Esophagus (tissue), 2 donors: Measurements from ENCODE around the gene SEMA5A. TPM values are rescaled to one million over a fixed set of nuclear protein-coding genes. Genes with fewer than 3 reads are reported as not detected.

Source experiments
- H3K27ac ChIP-seq, 2 donors: one replicate each; pipeline ENCODE4 v1.5.1; 2013; ENCODE audit warnings: low read depth in 2 of 2, mild to moderate bottlenecking in 2 of 2, inconsistent platforms in 1 of 2, low read length in 1 of 2, moderate library complexity in 1 of 2
- H3K27me3 ChIP-seq, 2 donors: one replicate each; pipeline ENCODE4 v1.6.1; 2013; ENCODE audit warnings: low read length in 2 of 2, control low read depth in 1 of 2, mild to moderate bottlenecking in 1 of 2; ENCODE audit not compliant: insufficient read depth in 2 of 2, control insufficient read depth in 1 of 2
- H3K36me3 ChIP-seq, 2 donors: one replicate each; pipeline ENCODE4 v1.6.1; 2013; ENCODE audit warnings: low read length in 1 of 2; ENCODE audit not compliant: control insufficient read depth in 2 of 2, insufficient read depth in 2 of 2
- H3K4me1 ChIP-seq, 2 donors: one replicate each; pipeline ENCODE4 v1.6.1; 2013; ENCODE audit warnings: low read length in 1 of 2; ENCODE audit not compliant: control insufficient read depth in 2 of 2, insufficient read depth in 2 of 2
- H3K4me3 ChIP-seq, 2 donors: one replicate each; pipeline ENCODE4 v1.5.1; 2013; ENCODE audit warnings: low read length in 2 of 2, mild to moderate bottlenecking in 2 of 2, low read depth in 1 of 2, moderate library complexity in 1 of 2
- H3K9me3 ChIP-seq, 2 donors: one replicate each; pipeline ENCODE4 v1.6.1; 2013; ENCODE audit warnings: mild to moderate bottlenecking in 2 of 2, low read depth in 1 of 2, low read length in 1 of 2, moderate library complexity in 1 of 2; ENCODE audit not compliant: control insufficient read depth in 2 of 2, insufficient read depth in 1 of 2
- WGBS, 2 donors: extraction: QIAGEN DNeasy Blood & Tissue Kit; methylation state at CpG; one replicate each; pipeline ENCODE4 v1.1.7; 2013; 5-methylcytosine and 5-hydroxymethylcytosine counted together
- polyA plus RNA-seq, 2 donors: library from polyadenylated mRNA; stranded (reverse); fragments of 200-250 nt; gene quantifications; one replicate each; pipeline ENCODE4 v1.2.3, GENCODE V29; 2013
- donor health status: healthy with polysubstance abuse.
- donor health status: Bipolar disorder and iron deficiency.

Gene SEMA5A
- polyA plus RNA-seq, 2 donors = 1.3 to 1.9 TPM

- 73 to 91% methylated on average over 1 of the region's 1 CpG for WGBS, 2 donors
- Histone ChIP-seq H3K27me3 (no peaks in the 10 kb centered on the region), H3K4me1 (no peaks in the 10 kb centered on the region), H3K9me3 (peaks cover 0 to 3% of the 10 kb centered on the region in 2 donors), H3K27ac (no peak overlapping the region), H3K36me3 (no peaks in the 10 kb centered on the region), H3K4me3 (no peak overlapping the region)
Measured at GRCh38 chr5:9089893-9090292, 456.0 kb downstream of the SEMA5A start.

GRCh38 chr5:9082996-9083395 lies 462.9 kb downstream of the SEMA5A start:
- Histone ChIP-seq H3K27ac (no peak overlapping the region), H3K4me3 (no peak overlapping the region), H3K27me3 (no peaks in the 10 kb centered on the region), H3K36me3 (no peaks in the 10 kb centered on the region), H3K4me1 (no peaks in the 10 kb centered on the region), H3K9me3 (peaks cover 0 to 3% of the 10 kb centered on the region in 2 donors)
- 23 to 29% methylated on average over 1 of the region's 1 CpG for WGBS, 2 donors

DNA sequence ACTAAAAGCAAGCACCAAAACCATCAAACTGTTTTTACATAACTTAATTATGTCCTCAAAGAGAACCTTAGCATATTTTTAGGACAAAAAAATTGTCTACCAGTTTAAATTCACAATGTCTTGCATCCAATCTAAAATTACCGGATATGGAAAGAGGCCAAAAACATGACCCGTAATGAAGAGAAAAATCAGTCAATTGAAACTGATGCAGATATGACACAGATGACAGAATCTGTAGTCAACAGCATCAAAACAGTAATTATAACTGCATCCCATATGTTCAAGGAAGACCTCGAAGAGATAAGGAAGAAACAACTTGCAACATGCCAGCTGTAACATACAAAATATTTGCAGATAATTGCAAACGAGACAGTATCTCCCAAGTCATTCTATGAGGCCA lies 473.2 kb downstream of the SEMA5A start:
- Histone ChIP-seq H3K36me3 (no peaks in the 10 kb centered on the region), H3K4me1 (no peaks in the 10 kb centered on the region), H3K4me3 (no peak overlapping the region), H3K27me3 (no peaks in the 10 kb centered on the region), H3K27ac (no peak overlapping the region), H3K9me3 (no peaks in the 10 kb centered on the region)
- WGBS, 2 donors = 68 to 70% methylated on average over 4 of the region's 4 CpGs

GRCh38 chr5:9071524-9071923 lies 474.4 kb downstream of the SEMA5A start:
- Histone ChIP-seq H3K4me1 (no peaks in the 10 kb centered on the region), H3K9me3 (no peaks in the 10 kb centered on the region), H3K27ac (no peak overlapping the region), H3K36me3 (no peaks in the 10 kb centered on the region), H3K4me3 (no peak overlapping the region), H3K27me3 (no peaks in the 10 kb centered on the region)

GRCh38 chr5:9071074-9071473 lies 474.8 kb downstream of the SEMA5A start:
- H3K36me3 ChIP-seq = no peaks in the 10 kb centered on the region
- no peaks in the 10 kb centered on the region for H3K27me3 ChIP-seq
- WGBS, 2 donors = 61 to 72% methylated on average over 3 of the region's 3 CpGs
- H3K9me3 ChIP-seq = no peaks in the 10 kb centered on the region
- H3K4me3 ChIP-seq = no peak overlapping the region
- H3K4me1 ChIP-seq = no peaks in the 10 kb centered on the region
- no peak overlapping the region for H3K27ac ChIP-seq

- Histone ChIP-seq H3K9me3 (no peaks in the 10 kb centered on the region), H3K27ac (no peak overlapping the region), H3K4me3 (no peak overlapping the region), H3K36me3 (no peaks in the 10 kb centered on the region), H3K4me1 (no peaks in the 10 kb centered on the region), H3K27me3 (no peaks in the 10 kb centered on the region)
- WGBS, 2 donors = 73 to 76% methylated on average over 6 of the region's 6 CpGs
Measured at GRCh38 chr5:9069650-9070049, 476.2 kb downstream of the SEMA5A start.

GRCh38 chr5:9067154-9067553 lies 478.7 kb downstream of the SEMA5A start:
- Histone ChIP-seq H3K36me3 (no peaks in the 10 kb centered on the region), H3K4me1 (no peaks in the 10 kb centered on the region), H3K9me3 (peaks cover 0 to 4% of the 10 kb centered on the region in 2 donors), H3K27me3 (no peaks in the 10 kb centered on the region), H3K27ac (no peak overlapping the region), H3K4me3 (no peak overlapping the region)
- 56 to 65% methylated on average over 2 of the region's 2 CpGs for WGBS, 2 donors

DNA sequence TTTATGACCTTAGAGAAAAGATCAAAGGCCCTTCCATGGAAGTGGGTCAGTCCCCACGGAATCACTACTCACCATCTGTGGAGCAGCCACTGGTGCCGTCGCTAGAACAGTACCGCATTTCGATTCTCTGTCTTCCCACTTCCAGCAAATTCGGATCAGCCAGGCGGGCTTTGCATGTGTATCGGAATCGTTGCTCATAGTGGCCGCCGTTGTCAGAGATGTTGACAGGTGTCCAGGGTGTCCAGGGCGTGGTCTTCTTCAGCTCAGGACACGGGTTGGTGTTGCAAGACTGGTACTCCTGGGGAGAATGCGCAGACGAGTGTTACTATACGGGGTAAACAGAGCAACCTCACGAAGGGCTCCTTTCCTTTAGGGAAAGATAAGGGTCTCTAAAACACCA lies 479.5 kb downstream of the SEMA5A start:
- H3K36me3 ChIP-seq = no peaks in the 10 kb centered on the region
- H3K27ac ChIP-seq = no peak overlapping the region
- H3K9me3 ChIP-seq = peaks cover 0 to 4% of the 10 kb centered on the region in 2 donors
- H3K27me3 ChIP-seq = no peaks in the 10 kb centered on the region
- no peaks in the 10 kb centered on the region for H3K4me1 ChIP-seq
- no peak overlapping the region for H3K4me3 ChIP-seq
- WGBS, 2 donors = 91 to 92% methylated on average over 17 of the region's 17 CpGs

GRCh38 chr5:9063615-9064245 lies 482.1 kb downstream of the SEMA5A start:
- H3K27me3 ChIP-seq = no peaks in the 10 kb centered on the region
- H3K4me3 ChIP-seq = no peak overlapping the region
- no peaks in the 10 kb centered on the region for H3K36me3 ChIP-seq
- WGBS, 2 donors = 61 to 62% methylated on average over 3 of the region's 3 CpGs
- H3K4me1 ChIP-seq = peaks cover 0 to 2% of the 10 kb centered on the region in 2 donors
- no peak overlapping the region for H3K27ac ChIP-seq
- peaks cover 0 to 4% of the 10 kb centered on the region in 2 donors for H3K9me3 ChIP-seq

DNA sequence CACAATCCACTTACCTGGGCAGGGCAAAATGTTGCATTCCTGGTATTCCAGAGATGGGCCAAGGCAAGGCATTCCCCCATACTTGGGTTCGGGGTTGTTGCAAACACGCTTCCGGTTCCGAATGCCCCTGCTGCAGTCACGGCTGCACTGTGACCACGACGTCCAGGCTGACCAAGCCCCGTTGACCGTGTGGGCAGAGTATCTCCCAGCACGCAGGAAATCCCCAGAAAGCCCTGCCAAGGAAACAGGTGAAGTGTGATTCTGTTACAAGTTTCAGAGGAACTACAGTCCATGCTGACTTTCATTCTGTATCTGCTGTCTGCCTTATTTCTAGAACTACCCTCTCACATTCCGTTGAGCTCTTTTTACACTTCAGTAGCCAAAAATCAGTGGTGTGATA lies 483.0 kb downstream of the SEMA5A start:
- Histone ChIP-seq H3K36me3 (no peaks in the 10 kb centered on the region), H3K27me3 (no peaks in the 10 kb centered on the region), H3K4me3 (no peak overlapping the region), H3K4me1 (peaks cover 0 to 2% of the 10 kb centered on the region in 2 donors), H3K9me3 (peaks cover 0 to 4% of the 10 kb centered on the region in 2 donors), H3K27ac (no peak overlapping the region)
- WGBS, 2 donors = 91 to 92% methylated on average over 11 of the region's 11 CpGs
